Cardiac fibroblast (primary cell): Measurements from ENCODE around the gene NEK6.

Experiments used
- DNase-seq, 2 donors: peaks; one replicate each; pipeline versions ENCODE4 v3.0.0 to v3.0.0-alpha.2; 2010; ENCODE audit warnings: low read depth in 2 of 2
- H3K4me3 ChIP-seq, 2 donors: replicated peaks in 1 of 2; 1 replicate in 1 of 2; 2 replicates in 1 of 2; pipeline ENCODE4 v1.5.1; 2011; ENCODE audit warnings: low read depth in 2 of 2, low read length in 2 of 2, mild to moderate bottlenecking in 2 of 2, moderate library complexity in 1 of 2
- TF ChIP-seq, protein P1 (sequence below): IDR thresholded peaks from one replicate; pipeline ENCODE4 v1.5.1; 2011; ENCODE audit warnings: low read depth, mild to moderate bottlenecking, low read length, inconsistent platforms

The NEK6 gene

DNA sequence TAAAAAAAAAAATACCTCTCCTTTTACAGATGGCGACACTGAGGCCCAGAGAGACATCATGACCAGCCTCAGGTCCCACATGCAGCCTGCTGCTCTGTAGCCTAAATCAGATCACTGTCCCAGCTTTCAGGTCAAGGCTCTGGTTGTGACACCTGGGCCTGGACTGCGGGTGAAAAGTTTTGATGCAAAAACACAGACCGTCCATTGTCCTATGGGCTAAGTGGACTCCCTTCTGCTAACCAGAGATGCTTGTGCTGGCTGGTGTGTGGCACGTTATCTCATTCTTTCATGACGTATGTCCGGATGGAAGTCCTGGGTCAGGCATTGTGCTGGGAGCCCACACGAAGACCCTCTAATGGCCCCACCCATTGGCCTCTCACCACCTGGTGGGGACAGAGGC is 7.8 kb downstream of the NEK6 start:
- TF ChIP-seq, protein P1, sequence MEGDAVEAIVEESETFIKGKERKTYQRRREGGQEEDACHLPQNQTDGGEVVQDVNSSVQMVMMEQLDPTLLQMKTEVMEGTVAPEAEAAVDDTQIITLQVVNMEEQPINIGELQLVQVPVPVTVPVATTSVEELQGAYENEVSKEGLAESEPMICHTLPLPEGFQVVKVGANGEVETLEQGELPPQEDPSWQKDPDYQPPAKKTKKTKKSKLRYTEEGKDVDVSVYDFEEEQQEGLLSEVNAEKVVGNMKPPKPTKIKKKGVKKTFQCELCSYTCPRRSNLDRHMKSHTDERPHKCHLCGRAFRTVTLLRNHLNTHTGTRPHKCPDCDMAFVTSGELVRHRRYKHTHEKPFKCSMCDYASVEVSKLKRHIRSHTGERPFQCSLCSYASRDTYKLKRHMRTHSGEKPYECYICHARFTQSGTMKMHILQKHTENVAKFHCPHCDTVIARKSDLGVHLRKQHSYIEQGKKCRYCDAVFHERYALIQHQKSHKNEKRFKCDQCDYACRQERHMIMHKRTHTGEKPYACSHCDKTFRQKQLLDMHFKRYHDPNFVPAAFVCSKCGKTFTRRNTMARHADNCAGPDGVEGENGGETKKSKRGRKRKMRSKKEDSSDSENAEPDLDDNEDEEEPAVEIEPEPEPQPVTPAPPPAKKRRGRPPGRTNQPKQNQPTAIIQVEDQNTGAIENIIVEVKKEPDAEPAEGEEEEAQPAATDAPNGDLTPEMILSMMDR: no peak
- DNase-seq: no peak
- no peak overlapping the region for H3K4me3 ChIP-seq

DNA sequence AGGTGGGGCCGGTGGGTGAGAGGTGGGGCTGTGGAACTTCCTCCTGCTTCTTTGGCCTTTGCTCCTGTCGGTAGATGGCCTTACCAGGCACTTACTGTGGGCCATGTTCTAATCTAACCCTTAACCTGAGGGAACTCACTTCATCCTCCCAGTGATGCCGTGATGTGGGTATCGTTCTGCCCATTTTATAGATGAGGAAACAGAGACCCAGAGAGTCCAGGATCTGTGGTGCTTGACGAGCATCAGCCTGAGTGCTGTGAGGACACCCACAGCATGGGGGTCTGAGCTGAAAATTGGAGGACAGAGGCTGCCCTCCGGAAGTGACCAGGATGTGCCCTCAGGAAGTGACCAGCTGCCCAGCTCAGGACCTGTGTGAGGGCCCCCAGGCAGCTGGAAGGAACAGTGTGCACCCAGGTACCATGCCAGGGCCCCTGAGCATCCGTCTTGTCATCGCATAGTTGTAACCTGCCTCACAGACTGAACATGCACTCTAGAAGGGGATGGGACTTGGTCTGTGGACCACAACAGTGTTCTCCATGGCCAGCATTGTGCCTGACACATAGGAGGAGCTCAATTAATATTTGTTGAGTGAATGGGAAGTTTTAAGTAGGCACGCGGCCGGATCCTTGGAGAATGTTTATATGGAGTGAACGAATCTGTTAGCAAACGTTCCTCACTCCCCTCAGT is 8.5 kb downstream of the NEK6 start:
- H3K4me3 ChIP-seq: no peak overlapping the region
- TF ChIP-seq, protein P1: no peak
- DNase-seq: no peak

DNA sequence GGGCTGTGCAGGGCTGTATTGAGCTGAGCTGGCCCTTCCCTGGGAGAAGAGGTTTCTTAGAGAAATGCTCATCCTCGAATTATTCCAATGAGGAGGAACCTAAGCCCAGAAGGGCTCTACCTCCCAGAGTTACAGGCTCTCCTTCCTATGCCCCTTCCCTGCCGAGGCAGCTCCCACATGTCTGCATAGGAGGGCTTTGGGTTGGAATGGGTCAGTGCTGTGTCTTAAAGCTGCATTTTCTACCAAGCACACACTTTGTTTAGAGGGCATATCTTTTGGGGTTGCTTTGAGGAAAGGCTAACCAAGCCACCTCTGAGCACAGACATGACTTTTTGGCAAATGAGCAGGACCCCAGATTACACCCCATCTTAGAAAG is 9.1 kb downstream of the NEK6 start:
- TF ChIP-seq, protein P1: no peak
- H3K4me3 ChIP-seq: no peak overlapping the region
- DNase-seq: no peak

DNA sequence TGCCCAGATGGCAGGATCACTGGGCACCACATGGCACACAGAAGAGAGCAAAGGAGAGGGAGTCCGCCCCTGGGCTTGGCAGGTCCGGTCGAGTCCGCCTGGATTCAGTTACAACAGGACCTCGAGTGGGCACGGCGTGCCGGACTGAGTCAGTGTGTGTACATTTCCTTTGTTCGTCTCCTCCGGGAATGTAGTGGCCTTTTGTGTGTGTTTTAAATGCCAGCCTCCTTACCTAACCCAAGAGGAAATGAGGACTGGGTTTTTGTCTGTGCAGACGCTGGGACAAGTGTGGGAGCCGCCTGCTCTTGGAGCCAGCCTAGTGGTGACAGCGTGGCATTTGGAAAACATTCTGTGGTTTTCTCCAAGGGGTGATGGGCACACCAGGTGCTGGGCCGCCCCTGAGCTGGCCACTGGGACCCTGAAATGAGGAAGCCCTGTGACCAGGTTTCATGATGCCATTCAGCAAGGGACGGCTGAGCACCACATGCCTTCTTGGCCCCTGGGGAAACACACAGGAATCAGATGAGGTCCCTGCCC is 9.6 kb downstream of the NEK6 start:
- DNase-seq: peak; percentile 77 to 89
- TF ChIP-seq, protein P1: peak; percentile 12
- peak overlapping the region in 1 of 2 donors; percentile 15 for H3K4me3 ChIP-seq

DNA sequence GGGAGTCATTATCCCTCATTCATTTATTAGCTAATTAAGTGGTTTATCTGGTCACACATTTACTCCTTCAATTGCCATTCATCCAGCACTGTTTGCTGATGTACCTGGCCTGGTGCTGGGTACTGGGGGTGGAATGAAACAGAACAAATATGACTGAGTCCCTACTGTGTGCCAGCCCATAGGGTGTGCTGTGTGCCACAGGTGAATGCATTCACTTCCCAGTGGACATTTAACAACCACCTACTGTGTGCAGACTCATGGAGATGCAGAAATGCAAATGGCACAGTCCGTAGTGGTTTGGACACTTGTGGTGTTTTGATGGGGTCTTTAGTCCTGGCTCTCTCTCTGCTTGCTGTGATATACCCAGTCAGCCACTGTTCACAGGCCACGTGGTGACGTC is 10.5 kb downstream of the NEK6 start:
- TF ChIP-seq, protein P1: no peak
- H3K4me3 ChIP-seq: no peak overlapping the region

DNA sequence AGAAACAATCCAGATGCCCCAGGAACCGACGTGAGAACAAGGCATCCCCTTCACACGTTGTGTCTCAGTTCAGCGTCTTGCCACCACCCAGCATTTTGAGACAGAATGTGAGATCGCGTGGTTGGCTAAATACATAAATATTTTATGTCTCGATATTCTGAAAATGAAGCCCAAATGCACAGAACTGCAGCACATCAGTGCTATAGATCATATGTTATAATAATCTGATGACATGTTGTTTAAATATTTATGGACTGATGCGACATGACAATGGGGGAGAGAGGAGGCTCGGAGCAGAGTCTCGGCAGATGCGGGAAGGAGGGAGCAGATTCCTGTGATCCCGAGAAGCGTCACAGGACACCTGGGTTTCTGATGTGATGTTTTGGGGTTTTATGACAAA is 10.9 kb downstream of the NEK6 start:
- H3K4me3 ChIP-seq: no peak overlapping the region
- TF ChIP-seq, protein P1: no peak
- no peak for DNase-seq

More for the DNA sequence above, 10.5 kb downstream of the NEK6 start:
- no peak for DNase-seq
